ENCODE data around the gene DCD. TPM values are rescaled to one million over a fixed set of nuclear protein-coding genes. Genes with fewer than 3 reads are reported as not detected.
A peak's percentile ranks its signal among the peaks of the same experiment; 100 is the strongest.

Gene DCD
- total and polyA plus RNA-seq, 2 of the 8 experiments (the other 6 are each of a cell fraction or from before 2014, with no cell fraction given): not detected

DNA sequence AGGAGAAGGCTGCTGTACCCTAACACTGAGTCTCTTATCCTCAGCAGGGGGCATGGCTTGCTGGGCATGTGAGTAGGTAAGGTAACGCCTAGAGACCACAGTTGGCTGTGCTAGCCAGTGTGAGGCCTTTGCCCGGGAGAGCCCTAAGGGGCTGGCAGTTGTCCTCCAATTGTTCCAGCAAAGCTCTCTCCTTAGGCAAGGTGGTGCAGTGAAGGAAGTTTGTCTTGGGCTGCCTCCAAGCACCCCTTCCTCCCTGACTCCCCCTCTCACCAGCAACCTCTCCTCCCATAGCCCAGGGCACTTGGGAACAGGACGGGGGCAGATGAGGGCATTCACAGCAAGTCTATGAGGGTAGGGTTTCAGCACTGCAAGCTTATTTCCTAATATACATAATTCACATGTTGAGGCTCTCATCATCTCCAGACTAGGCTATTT lies 36.4 kb downstream of the DCD start:
- Histone ChIP-seq H2BK12ac (ENCODE audit: low read depth, low read length) (no peak overlapping the region), H3K27me3 (replicated peaks in 1 of 4; ENCODE audit: control insufficient read depth in 3 of 4, extremely low read depth in 1 of 4, insufficient read depth in 3 of 4, low read length in 3 of 4) (peaks cover 4 to 68% (median 36%) of the 10 kb centered on the region in 4 experiments)

More for the DNA sequence above, 36.4 kb downstream of the DCD start:
- no peak for DNase-seq (ENCODE audit: low read depth in 1 of 2, low spot score in 2 of 2)
- TF ChIP-seq POLR2AphosphoS5 (IDR thresholded peaks at IDR 0.05; ENCODE audit: low read depth, low read length): peak; percentile 83
- TF ChIP-seq SAP30 (IDR thresholded peaks at IDR 0.05; ENCODE audit: insufficient read depth, insufficient replicate concordance, low read length): no peak
- no peak for TF ChIP-seq ZNF274 (IDR thresholded peaks at IDR 0.05; ENCODE audit: borderline replicate concordance, extremely low read depth, low read length)
- H3K4me3 ChIP-seq (ENCODE audit: extremely low read depth in 1 of 4, insufficient read depth in 2 of 4, low read depth in 3 of 4, low read length in 4 of 4): no peak overlapping the region
- H2AFZ ChIP-seq (ENCODE audit: low read length): no peak overlapping the region
- no peaks in the 10 kb centered on the region for H3K79me1 ChIP-seq (ENCODE audit: low read depth, low read length)
- H3K4ac ChIP-seq (replicated peaks; ENCODE audit: insufficient read length, low read depth, low read length): no peak overlapping the region
- no peaks in the 10 kb centered on the region for H3K36me3 ChIP-seq (ENCODE audit: control insufficient read depth in 2 of 4, insufficient read depth in 4 of 4, low read length in 3 of 4)
- H3K56ac ChIP-seq (replicated peaks; ENCODE audit: insufficient read length, low read depth, low read length): no peak overlapping the region
- no peak overlapping the region for H3K23ac ChIP-seq (ENCODE audit: insufficient read length)
- H3K14ac ChIP-seq (ENCODE audit: insufficient read length): no peak overlapping the region
- no peak overlapping the region for H4K91ac ChIP-seq (replicated peaks; ENCODE audit: insufficient read length, low read length)
- H3K4me2 ChIP-seq (ENCODE audit: insufficient read depth in 1 of 2, low read depth in 2 of 2, low read length in 2 of 2): no peak overlapping the region
- H4K20me1 ChIP-seq (replicated peaks in 1 of 2; ENCODE audit: control insufficient read depth in 1 of 2, insufficient read depth in 2 of 2, low read length in 2 of 2): no peaks in the 10 kb centered on the region
- H2BK120ac ChIP-seq (replicated peaks; ENCODE audit: low read depth, low read length): no peak overlapping the region
- no peaks in the 10 kb centered on the region for H3K79me2 ChIP-seq (ENCODE audit: control insufficient read depth in 1 of 2, insufficient read depth in 2 of 2, low read length in 2 of 2)
- no peak for FAIRE-seq
- H2BK15ac ChIP-seq (ENCODE audit: low read length): no peak overlapping the region
- no peak overlapping the region for H4K8ac ChIP-seq (ENCODE audit: extremely low read depth, insufficient read depth, low read length)
- no peaks in the 10 kb centered on the region for H3K4me1 ChIP-seq (replicated peaks in 1 of 4; ENCODE audit: control insufficient read depth in 3 of 4, insufficient read depth in 4 of 4, low read length in 3 of 4)
- H3K9ac ChIP-seq (replicated peaks in 1 of 4; ENCODE audit: extremely low read depth in 1 of 4, low read depth in 3 of 4, low read length in 3 of 4): no peak overlapping the region
- H2BK20ac ChIP-seq (ENCODE audit: low read length): no peak overlapping the region
- H4K5ac ChIP-seq (ENCODE audit: insufficient read length, low read depth, low read length): no peak overlapping the region
- H3K18ac ChIP-seq (ENCODE audit: extremely low read depth, low read length): no peak overlapping the region
- 76% methylated on average over 3 of the region's 3 CpGs; no CpG with 5 or more reads in 1 of the 2 experiments for WGBS, 2 experiments (ENCODE audit: extremely low coverage in 1 of 2, insufficient coverage in 1 of 2, insufficient read length in 1 of 2, insufficient replicate concordance in 2 of 2, low coverage in 1 of 2, low lambda C conversion rate in 2 of 2, missing lambda C conversion rate in 1 of 2)
- no peaks in the 10 kb centered on the region for H3K9me3 ChIP-seq (ENCODE audit: insufficient read depth in 2 of 2, low read depth in 1 of 2, low read length in 1 of 2)
- CTCF ChIA-PET (ENCODE audit: partially characterized antibody): interaction anchor here (0.6 to 2.0 kb wide), 5 partner anchors 10 to 85 kb away, joined by 3 to 7 read pairs (median 3); no protein-coding TSS in a partner anchor
- no peak overlapping the region for H2AK5ac ChIP-seq (ENCODE audit: low read depth, low read length)
- no peak overlapping the region for H3K27ac ChIP-seq (ENCODE audit: low read depth, low read length)
- POLR2A ChIA-PET (ENCODE audit: partially characterized antibody): no interaction called here
- H3K23me2 ChIP-seq (ENCODE audit: low read depth, low read length): no peaks in the 10 kb centered on the region
- H2BK5ac ChIP-seq (ENCODE audit: low read depth, low read length): no peak overlapping the region
